ENCODE data around the gene EXOC3L4.

GRCh38 chr14:103099081-103099732 lies 4.7 kb downstream of the EXOC3L4 start:
- TF ChIP-seq CTCF (IDR thresholded peaks at IDR 0.05): no peak
- no peak for TF ChIP-seq POLR2A (IDR thresholded peaks at IDR 0.05)
- TF ChIP-seq EP300 (IDR thresholded peaks at IDR 0.05): no peak
